NCI-H446 (cell line): ENCODE results near the gene ABCA3.

Experiments
- DNase-seq, 2 experiments: peaks; one replicate each; lab custom pipeline; 2025; lab: John Stamatoyannopoulos, UW

Gene ABCA3

GRCh38 chr16:2308089-2308962 is 32.2 kb downstream of the ABCA3 start:
- DNase-seq: no peak

GRCh38 chr16:2299915-2300192 is 40.7 kb downstream of the ABCA3 start:
- DNase-seq: no peak

GRCh38 chr16:2299121-2299914 is 41.2 kb downstream of the ABCA3 start:
- DNase-seq: no peak

GRCh38 chr16:2298621-2299020 is 41.9 kb downstream of the ABCA3 start:
- DNase-seq: no peak

GRCh38 chr16:2297506-2297860 is 43.0 kb downstream of the ABCA3 start:
- no peak for DNase-seq

GRCh38 chr16:2296661-2297505 is 43.6 kb downstream of the ABCA3 start:
- DNase-seq: no peak

- DNase-seq: no peak
These were observed 45.3 kb downstream of the ABCA3 start for GRCh38 chr16:2295056-2295798.

- no peak for DNase-seq
These were observed 48.3 kb downstream of the ABCA3 start for GRCh38 chr16:2292221-2292620.

- no peak for DNase-seq
These were observed 51.2 kb downstream of the ABCA3 start for GRCh38 chr16:2289282-2289681.

GRCh38 chr16:2288726-2289125 is 51.8 kb downstream of the ABCA3 start:
- no peak for DNase-seq

GRCh38 chr16:2287916-2288547 is 52.5 kb downstream of the ABCA3 start:
- DNase-seq: no peak

GRCh38 chr16:2286550-2286949 is 54.0 kb downstream of the ABCA3 start:
- no peak for DNase-seq

- DNase-seq: no peak
These were observed 54.8 kb downstream of the ABCA3 start for GRCh38 chr16:2285731-2286191.

GRCh38 chr16:2284797-2285576 is 55.5 kb downstream of the ABCA3 start:
- no peak for DNase-seq

- no peak for DNase-seq
These were observed 56.3 kb downstream of the ABCA3 start for GRCh38 chr16:2284001-2284770.

GRCh38 chr16:2282866-2283555 is 57.5 kb downstream of the ABCA3 start:
- no peak for DNase-seq

GRCh38 chr16:2282262-2282661 is 58.3 kb downstream of the ABCA3 start:
- no peak for DNase-seq

- no peak for DNase-seq
These were observed 59.5 kb downstream of the ABCA3 start for GRCh38 chr16:2280981-2281542.

- no peak for DNase-seq
These were observed 60.1 kb downstream of the ABCA3 start for GRCh38 chr16:2280461-2280860.
